GM18861 (cell line): ENCODE measurements around the gene RNGTT.
"Not testable (repeated sequence)": the region's sequence is repeated elsewhere in the genome, so short reads cannot be mapped to it uniquely, and the experiment has no call there.

Experiments
- ATAC-seq: cut with Tn5 transposase; IDR thresholded peaks from one replicate; pipeline ENCODE4 v1.9.1; 2021; ENCODE audit not compliant: unreplicated experiment

The RNGTT gene

GRCh38 chr6:88972504-88973423 is 9.3 kb upstream of the RNGTT start:
- ATAC-seq, result no peak

- no peak for ATAC-seq
These were observed 6.9 kb upstream of the RNGTT start for GRCh38 chr6:88970301-88970700.

DNA sequence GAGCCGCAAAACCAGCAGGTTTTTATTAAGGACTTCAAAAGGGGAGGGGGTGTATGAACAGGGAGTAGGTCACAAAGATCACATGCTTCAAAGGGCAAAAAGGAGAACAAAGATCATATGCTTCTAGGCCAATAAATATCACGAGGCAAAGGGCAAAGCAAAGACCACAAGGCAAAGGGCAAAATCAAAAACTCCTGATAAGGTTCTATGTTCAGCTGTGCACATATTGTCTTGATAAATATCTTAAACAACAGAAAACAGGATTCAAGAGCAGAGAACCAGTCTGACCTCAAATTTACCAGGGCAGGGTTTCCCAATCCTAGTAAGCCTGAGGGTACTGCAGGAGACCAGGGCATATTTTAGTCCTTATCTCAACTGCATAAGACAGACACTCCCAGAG is 5.8 kb upstream of the RNGTT start:
- not testable (repeated sequence) for ATAC-seq

DNA sequence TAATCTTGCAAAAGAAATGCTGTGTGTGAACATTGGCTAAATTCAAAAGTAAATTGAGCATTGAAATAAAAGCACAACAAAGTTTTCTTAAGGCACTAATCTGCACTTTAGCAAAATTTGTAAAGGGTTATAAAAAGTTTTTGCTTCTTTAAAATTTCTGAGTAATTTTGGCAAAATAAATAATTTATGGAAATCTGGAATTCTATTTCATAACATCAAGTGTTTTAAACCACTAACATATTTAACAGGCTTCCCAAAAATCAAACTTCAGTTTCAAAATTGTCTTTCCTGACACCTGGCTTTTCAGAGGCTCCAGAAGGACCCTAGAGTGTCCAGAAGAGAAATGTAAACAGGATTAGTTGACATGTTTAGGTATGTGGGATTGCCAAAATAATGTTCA is 4.5 kb upstream of the RNGTT start:
- ATAC-seq, result no peak

- no peak for ATAC-seq
These were observed 2.3 kb upstream of the RNGTT start for GRCh38 chr6:88965691-88966090.

DNA sequence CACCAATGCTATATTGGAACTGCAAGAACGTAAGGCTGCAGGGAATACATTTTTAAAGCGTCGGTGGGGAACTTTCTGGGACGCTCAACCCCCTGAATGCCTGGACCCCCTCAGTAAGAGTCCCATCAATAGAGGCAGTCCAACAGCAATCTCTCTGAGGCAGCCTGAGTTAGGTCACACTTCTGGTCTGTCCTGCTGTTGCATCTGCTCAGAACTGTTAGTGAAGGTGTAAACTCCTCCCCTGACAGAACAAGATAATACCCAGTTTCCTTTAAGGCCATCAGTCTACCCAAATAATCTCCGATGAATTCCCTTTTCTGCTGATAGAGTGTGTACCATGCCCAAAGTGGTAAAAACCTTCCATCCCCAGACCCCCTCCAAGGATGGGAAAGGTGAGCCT is 1.1 kb upstream of the RNGTT start:
- no peak for ATAC-seq

GRCh38 chr6:88958842-88959241 is 4.6 kb downstream of the RNGTT start:
- ATAC-seq, result no peak

- no peak for ATAC-seq
These were observed 9.7 kb downstream of the RNGTT start for GRCh38 chr6:88953550-88954386.

- ATAC-seq, result no peak
These were observed 11.2 kb downstream of the RNGTT start for GRCh38 chr6:88952065-88952704.

DNA sequence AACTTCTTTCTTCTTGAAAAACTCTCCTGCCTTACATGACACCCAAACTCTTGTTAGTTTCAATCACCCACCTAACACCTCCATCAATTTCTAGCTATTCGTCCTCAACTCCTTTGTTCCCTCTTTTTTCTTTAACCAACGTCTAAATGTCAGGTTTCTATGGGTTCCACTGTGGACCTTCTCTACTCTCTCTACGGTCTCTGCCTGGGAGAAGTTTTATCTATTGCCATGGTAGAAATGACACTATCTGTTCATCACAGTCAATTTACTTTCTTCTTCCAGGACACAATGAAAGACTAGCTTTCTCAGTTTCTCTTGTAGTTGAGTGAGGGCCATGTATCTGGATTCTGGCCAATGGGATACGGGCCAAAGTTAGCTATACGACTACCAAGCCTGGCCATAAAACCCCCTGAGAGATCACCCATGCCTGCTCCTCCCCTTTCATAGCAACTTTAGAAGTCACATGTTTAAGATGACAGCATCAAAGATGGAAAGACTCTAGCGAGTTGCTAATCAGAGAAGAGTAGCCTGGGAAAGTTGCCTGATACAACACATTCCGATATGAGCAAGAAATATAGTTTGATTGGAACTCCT is 17.9 kb downstream of the RNGTT start:
- no peak for ATAC-seq

GRCh38 chr6:88933521-88933920 is 29.9 kb downstream of the RNGTT start:
- no peak for ATAC-seq

DNA sequence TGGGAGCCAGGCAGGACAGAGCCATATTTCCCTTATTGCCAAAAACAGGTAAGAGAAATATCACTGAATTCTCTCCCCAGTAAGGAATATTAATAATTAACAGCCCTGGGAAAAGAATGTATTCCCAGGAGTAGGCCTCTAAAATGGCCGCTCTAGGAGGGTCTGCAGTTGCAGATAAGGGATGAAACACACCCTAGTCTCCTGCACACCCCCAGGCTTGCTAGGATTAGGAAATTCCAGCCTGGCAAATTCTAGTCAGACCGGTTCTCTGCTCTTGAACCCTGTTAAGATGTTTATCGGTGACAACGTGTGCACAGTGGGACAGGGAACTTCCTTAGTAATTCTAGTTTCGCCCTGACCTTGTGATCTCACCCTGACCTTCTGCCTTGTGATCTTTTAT is 31.4 kb downstream of the RNGTT start:
- not testable (repeated sequence) for ATAC-seq

- ATAC-seq, result no peak
These were observed 40.5 kb downstream of the RNGTT start for GRCh38 chr6:88922775-88923548.

- no peak for ATAC-seq
These were observed 41.7 kb downstream of the RNGTT start for GRCh38 chr6:88921734-88922133.

- no peak for ATAC-seq
These were observed 42.4 kb downstream of the RNGTT start for GRCh38 chr6:88920774-88921733.

DNA sequence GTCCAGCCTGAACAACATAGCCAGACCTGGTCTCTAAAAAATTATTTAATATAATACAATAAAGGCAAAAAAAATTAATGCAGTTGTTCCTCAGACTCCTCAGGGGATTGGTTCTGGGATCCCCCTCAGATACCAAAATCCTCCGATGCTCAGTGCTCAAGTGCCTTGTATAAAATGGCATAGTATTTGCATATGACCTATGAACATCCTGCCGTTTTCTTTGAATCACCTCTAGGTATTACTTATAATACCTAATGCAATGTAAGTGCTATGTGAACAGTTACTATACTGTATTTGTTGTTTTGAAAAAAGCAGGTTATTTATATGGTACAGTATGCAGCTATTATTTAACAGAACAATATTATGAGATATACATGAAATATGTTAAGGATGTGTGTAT is 43.3 kb downstream of the RNGTT start:
- ATAC-seq, result no peak

DNA sequence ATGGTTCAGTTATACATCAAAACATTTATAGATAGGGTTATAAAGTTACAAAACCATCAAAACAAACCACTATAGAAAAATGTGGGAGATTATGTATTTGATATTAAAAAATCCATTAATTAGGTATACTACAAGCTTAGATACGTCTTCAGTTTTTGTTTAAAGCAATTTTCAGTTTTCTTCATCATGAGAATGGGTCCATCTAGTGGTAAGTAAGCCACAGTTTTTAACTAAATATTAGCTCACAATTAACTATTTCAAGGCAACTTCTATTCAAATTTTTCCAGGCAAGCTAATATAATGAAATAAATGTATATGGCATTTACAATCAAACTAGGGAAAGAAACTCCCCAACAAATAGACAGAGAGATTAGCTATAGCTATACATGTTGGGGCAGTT is 44.4 kb downstream of the RNGTT start:
- ATAC-seq, result no peak

- ATAC-seq, result no peak
These were observed 46.7 kb downstream of the RNGTT start for GRCh38 chr6:88916615-88917208.
